GM12873 (cell line): ENCODE measurements around the gene STRA8.

Source experiments
- CTCF ChIP-seq: IDR thresholded peaks from 2 replicates; pipeline ENCODE4 v1.5.1; 2012; ENCODE audit warnings: low read depth, mild to moderate bottlenecking, moderate library complexity, low read length, control low read depth; ENCODE audit not compliant: insufficient read depth; ENCODE audit errors: missing control alignments

The STRA8 gene

GRCh38 chr7:135195968-135196629 is 37.5 kb upstream of the STRA8 start:
- no peak for TF ChIP-seq CTCF

- no peak for TF ChIP-seq CTCF
These were observed 36.3 kb upstream of the STRA8 start for GRCh38 chr7:135197343-135197742.

- no peak for TF ChIP-seq CTCF
These were observed 35.6 kb upstream of the STRA8 start for GRCh38 chr7:135197906-135198655.

GRCh38 chr7:135199439-135199838 is 34.2 kb upstream of the STRA8 start:
- TF ChIP-seq CTCF: no peak

- TF ChIP-seq CTCF: no peak
These were observed 32.8 kb upstream of the STRA8 start for GRCh38 chr7:135200821-135201331.

GRCh38 chr7:135201350-135201749 is 32.3 kb upstream of the STRA8 start:
- no peak for TF ChIP-seq CTCF

- no peak for TF ChIP-seq CTCF
These were observed 29.3 kb upstream of the STRA8 start for GRCh38 chr7:135204341-135204749.
